ENCODE measurements around the gene DMWD.
A peak's percentile ranks its signal among the peaks of the same experiment; 100 is the strongest.
"Not testable (repeated sequence)": the region's sequence is repeated elsewhere in the genome, so short reads cannot be mapped to it uniquely, and the experiment has no call there.

DMWD gene

DNA sequence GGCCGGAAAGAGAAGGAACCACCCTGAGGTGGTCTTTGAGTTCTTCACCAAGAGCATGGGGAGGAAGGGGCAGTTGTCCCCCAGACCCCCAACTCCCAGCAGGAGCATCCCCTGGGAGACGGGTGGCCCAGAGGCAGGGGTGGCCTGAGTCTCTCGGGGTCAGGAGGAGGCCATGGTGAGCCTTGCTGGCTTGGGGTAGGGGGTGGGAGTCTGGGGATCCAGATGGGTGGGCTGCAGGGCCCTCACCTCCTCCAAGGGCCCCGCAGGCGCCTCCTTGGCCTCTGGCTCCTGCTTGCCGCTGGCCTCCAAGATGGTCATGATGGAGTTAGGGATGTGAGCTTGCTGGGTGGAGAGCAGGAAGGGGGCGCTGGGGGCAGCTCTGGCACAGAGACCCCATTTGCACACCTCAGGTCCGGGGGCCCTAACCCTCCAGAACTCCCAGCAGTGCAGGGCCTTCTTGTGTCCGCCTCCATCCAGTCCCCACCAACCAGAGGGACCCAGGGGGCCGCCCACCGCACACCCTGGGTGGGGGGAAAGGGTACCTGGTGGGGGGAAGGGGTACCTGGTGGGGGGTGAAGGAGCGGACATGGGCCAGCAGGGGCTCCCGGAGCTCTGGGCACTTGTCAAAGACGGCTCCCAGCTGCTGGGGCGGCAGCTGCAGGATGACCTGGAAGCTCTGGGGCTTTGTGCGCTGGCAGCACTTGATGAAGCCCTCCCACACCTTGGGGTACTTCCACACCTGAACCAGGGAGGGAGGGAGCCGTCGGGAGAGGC, 23.8 kb upstream of the DMWD start:
- DNase-seq (ENCODE audit: low read depth): no peak

DNA sequence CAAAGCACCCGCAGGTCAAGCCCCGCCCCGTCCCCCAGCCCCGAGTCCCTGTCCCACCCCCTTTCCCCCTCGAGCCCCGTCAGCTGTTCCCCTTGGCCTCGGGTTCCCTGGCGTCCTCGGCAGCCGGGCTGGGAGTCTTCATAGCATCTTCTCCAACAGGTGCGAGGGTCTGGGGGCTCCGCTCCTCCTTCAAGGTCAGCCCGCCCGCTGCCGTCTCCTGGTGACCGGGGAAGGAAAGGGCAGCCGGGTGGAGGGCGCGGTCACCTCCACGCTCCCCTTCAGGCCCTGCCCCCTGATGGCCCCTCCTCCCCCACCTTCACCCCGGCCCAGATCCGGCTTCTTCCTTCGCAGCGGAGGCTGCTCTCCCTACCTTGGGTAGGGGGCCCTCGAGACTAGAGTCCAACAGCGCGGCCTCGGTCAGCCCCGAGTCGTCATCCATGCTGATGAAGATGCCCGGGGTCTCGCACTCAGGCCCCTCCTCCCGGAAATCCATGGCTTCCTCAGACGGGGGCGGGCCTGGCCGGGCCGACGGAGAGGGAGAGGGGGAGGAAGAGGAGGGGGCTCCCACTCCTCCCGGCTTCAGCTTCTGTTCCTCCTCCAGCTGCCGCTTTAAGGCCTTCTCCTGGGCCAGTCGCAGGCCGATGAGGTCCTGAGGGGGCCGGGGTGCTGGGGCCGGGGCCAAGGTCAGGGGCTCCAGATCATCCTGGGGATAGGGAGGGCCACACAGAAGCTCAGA, 23.0 kb upstream of the DMWD start:
- no peak for DNase-seq (ENCODE audit: low read depth)

DNA sequence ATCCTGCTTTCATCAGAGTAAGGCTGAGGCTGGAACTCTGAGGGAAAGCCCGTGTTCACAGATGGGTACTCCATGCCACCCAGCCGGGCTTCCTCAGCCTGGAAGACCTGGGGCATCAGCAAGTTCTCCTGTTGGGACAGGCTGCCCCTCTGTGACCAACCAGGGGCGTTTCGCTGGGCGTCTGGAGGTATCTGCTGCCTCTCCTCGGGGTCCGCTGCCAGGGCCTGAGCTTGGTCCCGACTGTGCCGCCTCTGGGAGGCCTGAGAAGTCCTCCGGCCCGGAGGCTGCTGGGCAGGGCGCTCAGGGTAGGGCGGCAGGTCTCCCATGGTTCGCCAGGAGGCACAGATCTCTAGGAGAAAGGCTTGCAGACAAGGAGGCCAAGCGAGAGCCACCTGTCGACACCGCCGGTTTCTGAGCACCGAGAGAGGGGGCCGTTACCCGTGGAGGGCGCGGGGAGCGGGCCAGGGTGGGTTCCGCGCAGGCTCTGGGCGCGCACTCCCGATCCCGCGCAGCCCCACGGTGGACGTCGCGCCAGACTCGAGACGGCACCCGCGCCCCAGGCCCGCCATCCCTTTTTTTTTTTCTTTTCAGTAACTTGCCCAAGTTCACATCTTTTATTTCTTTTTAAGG, 22.3 kb upstream of the DMWD start, which contains the start of gene RSPH6A:
RSPH6A (minus strand) TSS at position 458 of the 630 bp plus-strand sequence; CDS start at position 326, 132 bp downstream.
- no peak for DNase-seq (ENCODE audit: low read depth)

DNA sequence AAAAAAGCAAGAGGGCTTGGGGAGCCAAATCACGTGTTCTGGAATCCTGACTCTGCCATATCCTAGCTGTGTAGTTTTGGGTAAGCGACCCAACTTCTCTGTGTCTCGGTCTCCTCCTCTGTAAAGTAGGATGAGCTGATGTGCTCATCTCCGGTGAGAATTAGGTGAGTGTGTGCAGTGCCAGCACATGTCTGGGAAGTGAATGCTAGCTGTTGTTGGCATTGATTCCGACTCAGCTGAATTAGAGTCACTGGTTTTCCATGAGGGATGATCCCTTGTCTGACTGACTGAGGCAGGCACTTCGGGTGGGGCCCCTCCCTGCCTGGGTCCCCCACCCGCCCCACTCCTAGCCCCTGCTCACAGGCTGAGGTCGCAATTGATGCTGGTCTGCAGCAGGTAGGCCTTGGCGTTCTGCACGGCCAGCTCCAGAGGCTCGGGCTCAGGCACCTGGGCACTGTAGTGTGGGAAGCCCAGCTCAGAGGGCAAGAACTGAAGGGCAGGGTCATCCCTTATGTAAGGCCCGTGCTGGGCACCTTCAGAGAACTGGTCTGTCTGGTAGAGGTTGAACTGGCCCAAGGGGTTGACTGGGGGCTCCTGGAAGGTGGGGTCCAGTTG, 21.6 kb upstream of the DMWD start:
- DNase-seq (ENCODE audit: low read depth): no peak

DNA sequence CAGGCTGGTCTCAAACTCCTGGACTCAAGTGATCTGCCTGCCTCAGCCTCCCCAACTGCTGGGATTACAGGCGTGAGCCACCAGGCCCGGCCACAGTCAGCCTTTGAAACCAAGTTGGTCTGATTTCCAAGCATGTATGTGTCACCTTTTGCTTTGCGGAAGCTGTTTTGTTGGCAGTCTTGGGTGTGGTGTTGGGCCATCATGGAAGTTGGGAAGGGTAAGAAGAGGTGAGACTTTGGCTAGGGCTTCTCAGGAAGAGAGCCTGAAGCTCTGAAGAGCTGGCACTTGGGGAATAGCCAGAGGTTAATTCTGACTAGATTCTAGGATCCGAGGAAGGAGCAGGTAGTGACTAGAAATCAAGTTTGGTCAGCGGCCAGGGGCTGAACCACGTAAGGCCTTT, 19.7 kb upstream of the DMWD start:
- DNase-seq (ENCODE audit: low read depth): no peak

DNA sequence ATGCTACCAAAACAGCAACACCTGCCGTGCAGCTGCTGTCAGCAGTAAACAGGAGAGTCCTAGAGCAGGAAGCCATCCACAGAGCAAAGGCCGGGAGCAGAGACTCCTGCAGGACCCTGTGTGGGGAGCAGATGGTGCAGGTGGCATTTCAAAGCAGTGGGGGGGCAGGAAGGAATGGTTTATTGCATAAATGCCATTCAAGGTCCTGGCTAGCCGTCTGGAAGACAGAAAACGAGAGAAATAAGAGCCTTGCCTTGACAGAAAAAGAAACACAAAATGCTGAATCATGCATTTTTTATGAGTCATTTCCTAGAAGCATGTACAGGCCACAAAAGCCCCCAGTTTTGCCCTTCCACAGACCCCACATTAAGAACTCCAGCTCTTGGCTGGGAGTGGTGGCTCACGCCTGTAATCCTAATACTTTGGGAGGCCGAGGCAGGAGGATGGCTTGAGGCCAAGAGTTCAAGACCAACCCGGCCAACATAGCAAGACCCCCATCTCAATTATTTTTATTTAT, 17.1 kb upstream of the DMWD start:
- no peak for DNase-seq (ENCODE audit: low read depth)

DNA sequence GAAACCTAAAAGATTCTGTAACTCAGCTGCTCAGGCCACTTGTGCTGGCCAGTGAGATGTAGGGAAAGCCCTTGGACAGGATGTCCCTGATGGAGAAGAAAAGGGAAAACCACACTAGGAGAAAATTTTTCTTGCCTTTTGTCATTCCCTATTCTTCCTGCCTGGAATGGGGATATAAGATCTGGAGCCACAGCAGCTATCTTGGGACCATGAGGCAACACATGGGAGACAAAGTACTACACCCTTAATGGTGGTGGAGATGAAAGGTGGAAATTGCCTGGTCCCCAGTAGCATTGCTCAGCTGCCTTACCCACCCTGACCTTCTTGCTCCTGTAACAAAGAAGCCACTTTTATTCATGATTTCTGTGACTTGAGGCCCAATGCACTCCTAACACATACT, 13.1 kb upstream of the DMWD start:
- no peak for DNase-seq (ENCODE audit: low read depth)

DNA sequence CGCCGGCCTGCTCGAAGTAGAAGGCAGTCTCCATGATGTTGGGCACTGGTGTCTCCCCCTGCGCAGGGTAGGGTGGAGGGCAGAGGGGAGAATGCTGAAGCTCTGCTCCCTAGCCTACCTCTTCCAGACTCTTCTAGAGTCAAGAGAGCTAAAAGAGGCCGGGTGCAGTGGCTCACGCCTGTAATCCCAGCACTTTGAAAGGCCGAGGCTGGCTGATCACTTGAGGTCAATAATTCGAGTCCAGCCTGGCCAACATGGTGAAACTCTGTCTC, 12.2 kb upstream of the DMWD start:
- DNase-seq (ENCODE audit: low read depth): no peak

DNA sequence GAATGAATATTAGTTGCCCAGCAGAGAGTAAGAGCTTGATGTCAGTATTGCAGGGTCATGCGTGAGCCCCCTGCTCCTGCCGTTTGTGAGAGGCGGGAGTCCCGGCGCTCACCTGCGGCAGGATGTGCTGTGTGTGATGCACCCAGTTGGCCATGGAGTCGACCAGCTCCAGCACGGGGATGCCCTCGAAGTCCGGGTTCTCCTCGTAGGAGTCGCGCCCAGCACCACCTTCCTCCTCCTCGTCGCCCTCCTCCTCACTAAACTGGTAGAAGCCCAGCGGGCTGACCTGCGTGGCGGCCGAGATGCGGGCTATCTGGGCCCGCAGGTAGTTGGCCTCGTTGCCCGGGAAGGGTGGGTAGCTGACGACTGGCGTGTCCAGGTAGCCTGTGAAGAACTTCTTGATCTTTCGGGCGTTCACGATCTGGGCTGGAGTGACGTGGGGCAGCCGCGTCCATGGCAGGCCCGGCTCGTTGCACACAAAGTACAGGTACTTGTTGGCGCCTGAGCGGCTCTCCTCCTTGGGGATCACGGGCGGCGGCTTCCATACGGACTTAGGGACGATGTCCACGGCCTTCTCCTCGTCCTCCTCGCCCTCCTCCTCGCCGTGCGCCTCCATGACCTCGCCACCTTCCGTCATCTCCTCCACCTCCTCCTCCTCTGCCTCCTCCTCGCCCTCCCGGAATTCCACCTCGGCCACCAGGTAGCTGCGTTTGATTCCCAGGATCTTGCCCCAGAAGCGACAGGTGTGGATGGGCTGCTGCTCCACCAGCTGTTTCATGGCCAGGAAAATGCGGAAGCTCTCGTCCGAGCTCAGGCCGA, 11.7 kb upstream of the DMWD start:
- no peak for DNase-seq (ENCODE audit: low read depth)

DNA sequence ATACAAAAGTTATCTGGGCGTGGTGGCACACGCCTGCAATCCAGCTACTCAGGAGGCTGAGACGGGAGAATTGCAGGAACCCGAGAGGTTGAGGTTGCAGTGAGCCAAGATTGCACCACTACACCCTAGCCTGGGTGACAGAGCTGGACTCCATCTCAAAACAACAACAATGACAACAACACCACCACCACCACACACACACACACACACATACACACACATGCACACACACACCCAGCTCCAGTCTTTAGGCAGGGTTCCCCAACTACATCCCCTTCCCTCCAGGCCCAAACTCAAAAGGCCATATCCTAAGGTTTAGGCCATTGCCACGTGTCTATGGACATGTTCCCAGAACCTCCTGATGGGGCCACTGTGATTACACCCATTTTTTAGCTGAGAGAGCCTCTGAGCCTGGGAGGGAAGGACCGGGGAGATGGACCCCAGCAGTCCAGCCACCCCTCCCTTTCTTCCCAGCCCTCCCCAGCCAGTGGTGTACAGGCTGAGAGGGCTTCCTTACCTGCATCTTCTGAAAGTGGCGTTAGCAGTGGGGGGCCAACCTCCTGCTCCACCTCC, 9.0 kb upstream of the DMWD start:
- no peak for DNase-seq (ENCODE audit: low read depth)

DNA sequence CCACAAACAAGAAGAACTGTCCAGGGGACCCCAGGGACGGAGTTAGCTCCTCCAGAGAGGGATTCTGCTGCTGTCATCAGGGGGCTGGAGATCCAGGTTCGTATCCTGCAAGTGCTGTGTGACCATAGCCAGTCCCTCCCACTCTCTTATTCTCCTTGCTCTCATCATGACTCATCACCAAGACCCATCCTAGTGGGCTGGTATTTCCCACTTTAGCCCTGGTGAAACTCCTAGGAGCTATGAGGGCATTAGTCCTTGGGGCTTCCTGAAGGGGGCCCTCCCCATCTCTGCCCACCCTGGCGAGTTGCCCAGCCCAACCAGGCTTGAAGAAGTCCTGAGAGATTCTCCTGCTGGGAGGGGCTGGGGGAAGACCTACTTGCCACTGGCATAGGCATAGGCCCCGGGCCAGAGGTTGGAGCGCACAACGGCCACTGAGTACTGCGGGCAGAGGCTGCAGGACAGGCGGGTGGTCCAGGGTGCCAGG, 7.5 kb upstream of the DMWD start:
- no peak for DNase-seq (ENCODE audit: low read depth)

DNA sequence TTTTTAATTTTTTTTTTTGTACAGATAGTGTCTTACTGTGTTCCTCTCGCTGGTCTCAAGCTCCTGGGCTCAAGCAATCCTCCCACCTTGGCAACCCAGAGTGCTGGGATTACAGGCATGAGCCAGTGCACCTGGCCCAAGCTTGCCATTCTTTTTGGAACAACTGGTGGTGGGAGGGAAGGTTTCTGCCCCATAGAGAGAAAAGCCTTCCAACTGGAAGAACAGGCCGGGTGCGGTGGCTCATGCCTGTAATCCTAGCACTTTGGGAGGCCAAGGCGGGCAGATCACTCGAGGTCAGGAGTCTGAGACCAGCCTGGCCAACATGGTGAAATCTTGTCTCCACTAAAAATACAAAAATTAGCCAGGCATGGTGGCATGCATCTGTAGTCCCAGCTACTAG, 6.9 kb upstream of the DMWD start:
- not testable (repeated sequence) for DNase-seq (ENCODE audit: low read depth)

DNA sequence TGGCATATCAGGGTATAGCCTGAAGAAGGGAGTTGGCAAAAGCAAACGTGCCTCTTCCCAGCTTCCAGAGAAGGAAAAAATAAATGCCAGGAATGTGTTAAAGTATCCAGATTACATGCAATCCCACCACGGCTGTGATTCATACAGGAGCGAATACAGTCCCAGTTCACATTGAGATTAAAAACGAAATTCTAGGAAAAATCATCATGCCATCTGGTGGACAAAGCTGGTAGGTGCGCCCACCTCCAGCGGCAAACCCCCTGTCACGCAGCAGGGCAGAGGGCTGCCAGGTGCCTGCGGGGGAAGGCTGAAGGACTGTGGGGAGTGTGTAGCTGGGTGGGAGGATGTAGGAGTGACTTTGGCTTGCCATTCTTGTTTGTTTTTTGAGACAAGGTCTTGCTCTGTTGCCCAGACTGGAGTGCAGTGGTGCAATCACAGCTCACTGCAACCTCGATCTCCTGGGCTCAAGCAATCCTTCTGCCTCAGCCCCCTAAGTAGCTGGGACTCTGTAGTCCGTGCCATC, 6.4 kb upstream of the DMWD start:
- peak; percentile 48 for DNase-seq (ENCODE audit: low read depth)

DNA sequence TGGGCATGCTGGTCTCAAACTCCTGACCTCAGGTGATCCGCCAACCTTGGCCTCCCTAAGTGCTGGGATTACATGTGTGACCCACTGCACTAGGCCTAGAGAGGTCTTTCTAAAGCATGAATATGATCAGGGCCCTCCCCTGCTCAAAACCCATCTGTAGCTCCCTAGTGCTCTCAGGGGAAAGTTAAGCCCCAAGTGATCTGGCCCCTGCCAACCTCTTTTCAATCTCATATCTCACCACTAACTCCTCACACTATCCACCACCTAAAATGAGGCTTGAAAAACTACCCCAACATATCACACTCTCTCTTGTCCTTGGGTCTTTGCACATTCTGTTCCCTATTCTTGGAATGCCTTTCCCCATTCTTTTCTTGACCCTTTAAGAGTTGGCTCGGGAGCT, 2.0 kb upstream of the DMWD start:
- no peak for DNase-seq (ENCODE audit: low read depth)

DNA sequence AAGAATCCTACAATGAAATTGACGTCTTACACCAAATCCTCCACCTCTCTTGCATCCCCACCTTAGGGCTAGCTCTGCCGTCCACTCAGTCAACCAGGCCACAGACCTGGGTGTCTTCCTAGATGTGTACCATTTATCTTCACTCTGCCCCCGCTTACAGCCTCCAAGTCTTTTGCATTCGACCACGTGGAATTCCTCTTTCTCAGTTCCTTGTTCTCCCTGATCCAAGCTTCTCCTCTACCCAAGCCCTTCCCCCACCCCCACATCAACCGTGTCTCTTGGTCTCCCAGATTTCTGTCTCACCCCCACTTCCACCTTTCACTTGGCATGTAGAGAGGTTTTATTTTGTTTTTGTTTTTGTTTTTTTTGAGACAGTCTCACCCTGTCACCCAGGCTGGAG, 1.2 kb upstream of the DMWD start:
- no peak for DNase-seq (ENCODE audit: low read depth)

DNA sequence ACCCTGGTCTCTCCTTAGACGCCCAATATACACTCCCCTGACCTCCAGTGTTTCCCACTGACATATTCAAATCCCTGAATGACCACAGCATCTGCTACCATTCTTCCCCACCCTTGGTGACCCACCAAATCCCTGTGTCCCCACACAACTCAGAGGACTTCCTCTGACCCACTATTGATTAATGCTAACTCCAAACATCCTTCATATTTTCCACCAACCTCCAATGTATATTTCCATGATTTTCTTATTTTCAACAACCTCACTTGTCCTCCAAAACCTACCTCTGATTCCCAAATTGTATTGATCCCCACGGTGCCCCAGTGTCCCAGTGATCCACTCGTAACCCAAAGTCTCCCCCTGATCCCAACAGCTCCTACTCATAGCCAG, 526 bp upstream of the DMWD start:
- no peak for DNase-seq (ENCODE audit: low read depth)

DNA sequence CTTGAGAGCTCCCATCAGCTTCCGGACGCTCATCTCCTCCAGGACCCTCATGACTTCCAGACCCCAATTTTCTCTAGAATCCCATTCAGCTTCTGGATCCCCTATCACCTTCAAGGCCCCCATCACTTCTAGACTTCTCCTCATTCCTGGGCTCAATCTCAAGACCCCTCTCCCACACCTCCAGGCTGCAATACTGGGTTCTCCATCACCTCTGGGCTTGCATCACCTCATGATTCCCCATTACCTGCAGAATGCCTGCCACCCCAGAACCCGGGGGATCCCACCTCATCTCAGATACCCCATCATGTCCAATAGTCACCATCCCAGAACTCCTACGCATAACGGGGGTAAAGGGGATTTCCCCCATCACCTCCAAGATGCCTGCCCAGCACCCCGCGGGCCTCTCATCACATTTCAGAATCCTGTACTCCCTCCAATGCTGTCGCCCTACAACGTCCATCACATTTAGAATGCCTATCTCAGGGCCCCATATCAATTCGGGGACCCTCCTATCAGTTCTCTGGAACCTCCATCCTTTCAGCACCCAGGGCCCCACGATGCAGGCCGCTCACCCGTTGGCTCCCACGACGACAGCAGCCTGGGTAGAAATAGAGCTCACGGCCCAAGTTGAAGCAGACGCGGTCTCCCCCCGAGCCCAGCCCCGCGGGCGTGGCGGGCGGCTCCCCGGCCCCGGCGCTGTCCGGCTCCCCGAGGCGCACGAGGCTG, 738 bp downstream of the DMWD start:
- no peak for DNase-seq (ENCODE audit: low read depth)

DNA sequence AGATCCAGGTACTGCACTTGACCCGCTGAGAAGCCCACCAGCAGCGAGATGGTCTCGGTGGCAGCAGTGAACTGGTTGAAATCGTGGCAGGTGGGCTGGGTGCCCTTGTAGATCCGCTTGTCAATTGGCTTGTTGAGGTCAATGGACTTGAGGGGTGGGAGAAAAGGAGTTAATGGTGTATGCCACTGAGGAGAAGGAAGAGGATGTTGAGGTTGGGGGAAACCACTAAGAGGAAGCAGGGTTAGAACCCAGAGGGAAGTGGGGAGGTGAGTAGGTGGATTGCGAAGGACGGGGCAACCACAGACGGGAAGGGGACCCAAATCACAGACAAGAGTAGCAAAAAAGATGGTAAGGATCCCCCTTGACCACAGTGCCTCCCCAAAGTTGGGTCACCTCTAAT, 1.7 kb downstream of the DMWD start:
- DNase-seq (ENCODE audit: low read depth): no peak

DNA sequence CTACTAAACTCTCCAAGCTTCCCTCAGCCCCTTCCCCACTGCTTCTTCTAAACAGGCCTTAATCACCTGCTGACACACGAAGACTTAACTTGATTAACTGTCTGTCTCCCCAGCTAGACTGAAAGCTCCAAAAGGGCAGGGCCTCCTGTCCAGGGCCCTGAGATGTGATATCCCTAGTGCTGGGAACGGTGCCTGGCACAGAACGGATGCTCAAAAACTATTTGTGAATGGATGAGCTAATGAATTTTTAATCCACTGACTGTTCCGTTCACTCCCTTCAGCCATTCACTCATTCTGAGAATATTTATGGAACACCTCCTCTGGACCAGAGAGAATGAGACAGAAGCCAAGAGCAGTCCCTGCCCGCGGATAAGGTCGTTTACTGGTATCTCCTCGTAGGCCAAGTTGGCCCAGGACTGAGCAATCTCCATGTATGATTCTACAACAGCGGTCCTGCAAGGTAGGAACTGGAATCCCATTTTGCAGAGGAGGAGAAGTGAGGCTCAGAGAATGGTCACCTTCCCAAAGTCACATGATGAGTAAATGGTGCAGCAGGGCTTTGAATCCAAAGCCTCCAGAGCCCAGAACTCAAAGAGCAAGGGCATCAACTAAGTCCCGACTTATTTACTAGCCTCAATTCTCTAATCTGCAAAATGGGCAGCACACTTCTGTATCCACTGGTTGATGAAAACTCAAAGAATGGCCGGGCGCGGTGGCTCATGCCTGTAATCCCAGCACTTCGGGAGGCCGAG, 3.4 kb downstream of the DMWD start:
- no peak for DNase-seq (ENCODE audit: low read depth)

DNA sequence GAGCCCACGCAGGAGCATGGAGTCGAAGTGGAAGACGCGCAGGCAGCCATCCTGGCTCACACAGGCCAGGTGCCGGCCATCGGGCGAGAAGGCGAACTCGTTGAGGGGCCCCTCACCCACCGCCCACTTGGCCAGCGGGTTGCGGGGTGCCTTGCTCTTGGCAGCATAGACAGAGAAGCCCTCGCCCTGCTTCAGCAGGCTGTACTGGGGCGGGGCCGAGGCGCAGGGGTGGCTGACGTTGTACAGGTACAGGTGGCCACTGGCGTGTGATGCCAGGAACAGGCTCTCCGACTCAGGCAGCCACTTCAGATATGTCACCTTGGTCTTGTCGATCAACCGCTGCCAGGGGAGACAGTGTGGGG, 6.1 kb downstream of the DMWD start:
- DNase-seq (ENCODE audit: low read depth): no peak
